Activated T-helper 1 cell treated with Interleukin-2 at 50 U/mL for 16 hours (primary cell): ENCODE data around the gene SULT1C2.
"Not testable (repeated sequence)": the region's sequence is repeated elsewhere in the genome, so short reads cannot be mapped to it uniquely, and the experiment has no call there.

Experiments used
- DNase-seq: peaks from one replicate; pipeline ENCODE4 v3.0.0-alpha.2; 2020; ENCODE audit warnings: low read depth

The SULT1C2 gene

GRCh38 chr2:108288534-108289106, at the start of gene SULT1C2:
Gene SULT1C2 (plus strand): TSS chr2:108288895. CDS start chr2:108293668, 4,773 bp downstream.
- no peak for DNase-seq

GRCh38 chr2:108239786-108240185, 48.9 kb upstream of the SULT1C2 start, which contains the start of gene SULT1C3:
Gene SULT1C3 (plus strand): TSS chr2:108239968. CDS start chr2:108247195, 7,227 bp downstream.
- DNase-seq = no peak

DNA sequence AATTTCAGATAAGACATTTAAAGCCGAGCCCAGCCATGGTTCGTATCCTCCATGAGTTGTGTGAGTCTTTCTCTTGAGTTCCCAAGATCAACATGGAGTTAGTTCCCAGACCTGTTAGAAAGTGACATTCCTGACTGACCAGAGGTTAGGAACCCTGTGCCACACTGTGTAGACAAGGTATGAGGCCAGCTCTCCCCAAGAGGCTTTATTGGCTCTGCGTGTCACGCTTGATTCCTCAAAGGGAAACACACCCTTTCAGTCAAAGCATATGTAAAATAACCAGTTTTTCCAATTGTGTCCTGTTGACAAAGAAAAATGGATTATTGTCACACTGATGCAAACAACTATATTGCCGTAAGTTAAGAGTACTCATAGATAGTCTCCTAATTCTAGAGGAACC, 47.7 kb upstream of the SULT1C2 start:
- DNase-seq = no peak

DNA sequence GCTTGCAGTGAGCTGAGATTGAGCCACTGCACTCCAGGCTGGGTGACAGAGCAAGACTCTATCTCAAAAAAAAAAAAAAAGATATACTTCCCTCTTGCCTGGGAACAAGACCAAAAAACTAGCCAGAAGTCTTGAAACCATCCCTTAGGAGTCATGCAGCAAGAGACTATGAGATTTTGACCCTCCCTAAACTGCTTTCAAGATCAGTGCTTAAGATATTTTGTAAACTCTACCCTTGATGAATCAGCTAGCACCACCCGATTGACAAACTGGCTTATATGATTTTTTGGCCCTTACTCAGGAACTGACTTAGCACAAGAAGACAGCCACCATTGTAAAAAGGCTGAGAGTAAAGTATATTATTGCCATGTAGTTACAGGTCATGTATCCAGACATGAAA, 45.1 kb upstream of the SULT1C2 start:
- DNase-seq = no peak

DNA sequence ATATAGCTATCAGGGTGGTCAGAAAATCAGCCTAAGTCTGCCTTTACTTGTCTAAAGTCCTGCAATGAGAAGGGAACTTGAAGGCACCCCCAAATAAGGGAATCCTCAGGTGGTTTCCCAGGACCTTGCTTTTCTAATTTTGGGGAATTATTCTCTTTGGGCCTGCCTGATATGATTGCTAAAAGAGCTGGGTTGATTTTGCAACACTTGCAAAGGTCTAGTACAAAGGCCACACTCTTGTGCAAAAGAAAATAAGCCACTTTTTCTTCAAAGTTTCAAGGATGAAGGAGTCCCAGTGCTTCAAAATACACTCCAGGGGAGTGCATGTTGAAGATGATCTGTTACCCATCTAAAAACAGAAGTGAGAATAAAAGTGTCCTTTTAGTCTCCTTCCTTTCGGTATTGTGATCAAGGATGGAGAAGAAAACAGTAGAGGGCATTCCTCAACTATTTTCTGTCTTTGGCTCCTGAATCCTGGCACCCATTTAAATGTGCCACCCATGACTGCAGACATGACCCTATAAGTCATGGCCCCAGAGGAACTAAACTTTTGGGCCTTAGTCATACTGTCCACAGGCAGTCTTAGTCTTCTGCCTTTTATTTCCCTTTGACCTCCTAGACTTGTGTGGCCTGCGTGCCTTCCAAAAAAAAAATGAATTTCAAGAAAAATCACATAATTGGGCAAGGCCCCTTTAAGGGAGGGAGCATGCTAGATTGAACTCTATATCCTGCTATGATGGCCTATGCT, 43.9 kb upstream of the SULT1C2 start:
- no peak for DNase-seq

- no peak for DNase-seq
Observed at GRCh38 chr2:108253106-108253505, 35.6 kb upstream of the SULT1C2 start.

- DNase-seq = no peak
Observed at GRCh38 chr2:108257757-108258331, 30.9 kb upstream of the SULT1C2 start.

GRCh38 chr2:108260773-108261172, 27.9 kb upstream of the SULT1C2 start:
- no peak for DNase-seq

DNA sequence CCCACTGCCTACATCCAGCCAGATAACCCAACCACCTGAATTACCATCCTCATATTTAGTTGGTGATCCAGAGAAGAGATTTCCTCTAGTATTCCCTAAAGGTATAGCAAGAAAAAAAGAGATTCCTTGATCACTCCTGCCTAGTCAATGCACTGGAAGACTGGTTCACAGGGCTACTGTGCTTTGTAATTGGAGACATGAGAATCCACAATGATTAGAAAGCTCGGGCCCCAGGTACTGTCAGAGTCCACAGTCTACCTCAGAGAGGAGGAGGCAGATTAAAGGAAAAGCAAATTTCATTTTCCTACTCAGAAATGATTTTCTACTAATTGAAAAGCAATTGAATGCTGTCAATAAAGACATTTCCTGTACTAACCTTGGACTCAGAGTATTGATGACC, 26.7 kb upstream of the SULT1C2 start:
- no peak for DNase-seq

- no peak for DNase-seq
Observed at GRCh38 chr2:108263401-108263800, 25.3 kb upstream of the SULT1C2 start.

- no peak for DNase-seq
Observed at GRCh38 chr2:108266218-108266617, 22.5 kb upstream of the SULT1C2 start.

GRCh38 chr2:108267101-108267500, 21.6 kb upstream of the SULT1C2 start:
- no peak for DNase-seq

GRCh38 chr2:108268001-108268400, 20.7 kb upstream of the SULT1C2 start:
- no peak for DNase-seq

DNA sequence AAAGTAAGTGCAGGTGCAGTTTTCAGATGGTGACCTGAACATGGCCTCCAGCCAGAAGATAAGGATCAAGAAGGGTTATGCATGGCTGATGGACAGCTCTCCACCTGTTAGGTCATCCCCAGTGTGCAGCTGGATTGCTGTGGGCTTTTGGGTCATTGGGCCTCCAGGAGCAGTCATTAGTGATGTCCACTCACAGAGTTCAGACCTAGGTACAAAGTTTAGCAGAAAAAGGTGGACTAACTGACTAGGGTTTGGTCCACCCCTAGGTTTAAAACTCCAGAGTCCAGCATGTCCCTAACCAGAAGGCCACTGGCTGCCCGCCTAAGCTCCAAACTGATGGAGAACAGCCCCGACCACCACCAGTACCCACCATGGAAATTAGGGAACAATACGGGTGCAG, 18.3 kb upstream of the SULT1C2 start:
- no peak for DNase-seq

DNA sequence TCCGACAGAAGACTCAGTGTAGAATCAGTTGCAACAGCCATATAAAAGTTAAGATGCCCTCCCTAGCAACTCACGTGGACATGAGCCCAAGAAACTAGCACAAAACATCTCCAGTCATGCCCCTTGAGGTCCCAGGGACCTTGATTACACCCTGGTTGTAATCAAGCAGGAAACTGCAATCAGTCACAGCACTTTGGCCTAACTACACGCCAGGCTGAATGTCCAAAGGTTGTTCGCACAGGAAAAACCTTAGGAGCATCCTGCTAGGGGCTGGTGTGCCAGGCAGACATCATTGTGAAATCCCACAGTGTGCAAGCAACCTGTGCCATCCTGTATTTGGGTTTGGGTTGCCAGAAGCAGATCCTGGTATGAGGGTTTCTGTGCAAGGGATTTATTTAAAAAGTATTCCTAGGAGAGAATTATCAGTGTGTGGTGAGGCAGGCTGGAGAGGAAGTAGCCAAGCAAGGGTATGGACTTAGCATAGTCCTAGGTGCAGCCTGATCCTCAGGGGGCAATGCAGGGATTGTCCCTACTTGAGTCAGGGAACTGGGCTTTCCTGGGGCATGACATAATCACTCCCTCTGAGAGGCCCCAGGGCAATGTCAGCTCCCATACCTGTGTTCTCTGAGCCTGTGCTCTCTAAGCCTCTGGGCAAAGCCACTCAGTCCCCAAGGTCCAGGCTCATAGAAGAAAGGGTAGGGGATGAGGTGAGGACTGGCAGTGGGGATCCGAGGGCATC, 17.8 kb upstream of the SULT1C2 start:
- DNase-seq = no peak

DNA sequence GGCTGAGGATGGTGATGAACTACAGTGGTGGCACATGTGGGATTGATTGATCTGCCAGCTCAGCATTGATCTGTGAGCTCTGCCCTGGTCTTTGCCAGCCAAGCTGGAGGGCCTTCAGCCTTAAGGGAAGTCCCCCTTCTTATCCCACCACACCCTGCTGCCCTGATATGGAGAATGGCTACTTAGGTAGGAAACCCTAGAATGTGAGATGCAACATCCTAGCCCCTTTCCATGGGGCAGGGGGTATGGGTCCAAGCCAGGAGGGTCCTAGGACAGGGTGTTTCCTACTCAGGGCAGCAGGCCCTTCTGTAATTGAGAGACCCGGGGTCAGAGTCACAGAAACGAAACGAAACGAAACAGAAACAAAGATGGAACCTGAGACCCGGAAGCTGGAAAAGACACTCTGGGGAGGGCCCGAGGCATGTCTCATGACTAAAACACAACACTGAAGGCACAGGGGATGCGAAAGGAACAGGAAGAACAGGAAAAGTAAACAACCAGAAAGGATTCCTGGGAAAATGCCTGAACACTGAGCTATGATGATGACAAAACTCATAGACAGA, 16.9 kb upstream of the SULT1C2 start:
- DNase-seq = no peak

DNA sequence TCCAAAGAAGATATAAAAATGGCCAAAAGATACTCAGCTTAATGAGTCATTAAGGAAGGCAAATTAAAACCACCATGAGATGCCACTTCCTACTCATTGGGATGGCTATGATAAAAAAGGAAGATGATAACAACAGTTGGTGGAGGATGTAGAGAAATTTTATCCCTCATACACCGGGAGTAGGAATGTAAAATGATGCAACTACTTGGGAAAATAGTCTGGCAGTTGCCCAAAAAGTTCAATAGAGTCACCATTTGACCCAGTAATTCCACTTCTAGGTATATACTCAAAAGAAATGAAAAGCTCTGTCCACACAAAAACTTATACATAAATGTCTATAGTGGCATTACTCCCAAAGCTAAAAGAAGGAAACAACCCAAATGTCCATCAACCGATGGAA, 10.1 kb upstream of the SULT1C2 start:
- no peak for DNase-seq

DNA sequence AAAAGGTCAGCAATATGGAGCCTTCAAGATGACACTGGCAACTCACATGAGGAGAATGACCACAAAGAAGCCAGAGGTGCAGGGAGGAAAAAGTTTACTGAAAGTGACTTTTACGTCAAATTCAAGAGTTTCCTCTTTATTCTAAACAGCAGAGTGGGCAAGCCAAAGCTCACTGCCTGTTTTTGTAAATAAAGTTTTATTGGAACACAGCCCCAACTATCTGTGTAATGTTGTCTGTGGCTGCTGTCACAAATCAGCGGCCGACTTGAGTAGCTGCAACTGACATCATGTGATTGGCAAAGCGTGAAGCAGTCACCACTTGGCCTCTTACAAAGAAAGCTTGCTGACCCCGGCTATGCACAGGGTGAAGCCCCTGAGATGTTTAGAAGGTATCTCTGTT, 9.2 kb upstream of the SULT1C2 start:
- DNase-seq = no peak

GRCh38 chr2:108280466-108280865, 8.2 kb upstream of the SULT1C2 start:
- no peak for DNase-seq

GRCh38 chr2:108284566-108284965, 4.1 kb upstream of the SULT1C2 start:
- not testable (repeated sequence) for DNase-seq

DNA sequence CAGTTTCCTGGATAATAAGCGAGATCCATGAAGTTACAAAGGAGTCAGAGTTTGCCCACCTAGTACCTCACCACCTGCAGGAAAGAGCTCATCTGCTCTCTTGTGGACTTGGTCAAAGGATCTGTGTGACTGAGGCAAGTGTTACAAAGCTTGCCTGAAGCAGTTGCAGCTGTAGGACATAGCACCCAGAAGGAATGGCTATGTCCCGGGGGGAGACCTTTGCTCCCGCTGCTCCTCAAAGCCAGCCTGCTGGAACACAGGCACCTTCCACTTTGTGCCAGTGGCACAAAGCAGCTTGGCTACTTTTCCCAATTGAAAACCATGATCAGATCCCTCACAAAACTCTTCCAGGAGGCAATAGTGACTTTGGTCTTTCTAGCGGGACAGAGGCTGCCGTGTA, 3.1 kb upstream of the SULT1C2 start:
- DNase-seq = no peak

DNA sequence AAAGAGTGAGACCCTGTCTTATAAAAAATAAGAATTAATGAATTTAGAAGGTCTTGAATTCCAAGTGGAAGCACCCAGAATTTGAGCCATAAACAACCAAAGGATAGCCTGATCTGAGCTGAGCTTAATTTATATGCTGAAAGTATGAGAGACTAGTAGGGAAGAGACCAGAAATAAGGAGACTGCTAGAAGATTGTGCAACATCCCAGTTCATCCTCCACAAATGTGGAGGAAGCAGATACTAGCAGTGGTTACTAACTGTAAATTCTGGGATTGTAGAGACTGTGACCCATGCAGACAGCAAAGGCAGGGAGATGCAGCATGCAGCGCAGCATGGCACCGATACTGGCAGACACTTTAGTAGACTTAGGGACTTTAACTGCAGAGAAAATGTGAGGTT, 1.5 kb upstream of the SULT1C2 start:
- DNase-seq = no peak
